ENCODE data around the gene RPS6KA2. TPM values are rescaled to one million over a fixed set of nuclear protein-coding genes. Genes with fewer than 3 reads are reported as not detected.

RPS6KA2 gene
- total and polyA plus RNA-seq, 2 donors (not counting 3 experiments of a cell fraction or from before 2014, with no cell fraction given): 54.5 to 75.8 TPM

DNA sequence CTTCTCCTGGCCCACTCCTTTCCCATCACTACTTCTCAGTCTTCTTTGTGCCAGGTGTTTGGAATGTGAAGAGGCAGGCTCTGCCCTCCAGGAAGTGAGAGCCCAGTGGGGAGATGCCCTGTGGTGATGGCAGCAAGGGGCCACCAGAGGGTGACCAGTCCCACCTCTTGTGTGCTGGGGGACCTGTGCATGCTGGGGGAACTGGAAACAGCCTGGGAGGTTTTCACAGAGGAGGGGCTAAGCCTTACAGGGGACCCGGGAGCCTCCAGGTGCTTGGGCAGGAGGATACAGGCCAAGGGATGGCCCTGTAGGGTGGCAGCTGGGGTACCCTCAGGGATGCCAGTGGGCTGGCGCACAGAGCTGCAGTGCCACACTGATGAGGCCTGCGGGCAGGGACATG is 112.9 kb downstream of the RPS6KA2 start:
- no peaks in the 10 kb centered on the region for H3K9me1 ChIP-seq (replicated peaks; ENCODE audit: control insufficient read depth, extremely low read depth, insufficient read depth, low read length)
- FAIRE-seq: no peak
- peaks cover 2 to 13% of the 10 kb centered on the region in 2 experiments for H3K36me3 ChIP-seq (ENCODE audit: control insufficient read depth in 2 of 2, extremely low read depth in 1 of 2, insufficient read depth in 2 of 2, low read length in 2 of 2)
- H3K4me1 ChIP-seq (ENCODE audit: control insufficient read depth, extremely low read depth, insufficient read depth, low read length): peaks cover 6% of the 10 kb centered on the region
- no peaks in the 10 kb centered on the region for H3K27me3 ChIP-seq (ENCODE audit: control insufficient read depth in 2 of 2, insufficient read depth in 2 of 2, low read length in 2 of 2)
- H2AFZ ChIP-seq (ENCODE audit: low read depth, low read length): no peak overlapping the region
- H3K4me3 ChIP-seq (replicated peaks in 1 of 3; ENCODE audit: insufficient read depth in 1 of 3, low read depth in 1 of 3, low read length in 3 of 3): no peak overlapping the region
- DNase-seq (ENCODE audit: low read depth, low spot score): no peak
- H3K9ac ChIP-seq (replicated peaks; ENCODE audit: extremely low read depth, insufficient read depth, low read length): no peak overlapping the region
- intact Hi-C loops (cut with micrococcal nuclease): loop anchor here (2.0 kb wide), 2 partner anchors 43 to 85 kb away; no protein-coding TSS in a partner anchor
- H4K20me1 ChIP-seq (replicated peaks; ENCODE audit: control insufficient read depth, extremely low read depth, insufficient read depth, low read length): no peaks in the 10 kb centered on the region
- no peaks in the 10 kb centered on the region for H3K9me3 ChIP-seq (replicated peaks; ENCODE audit: control insufficient read depth, insufficient read depth, low read length)
- no peak overlapping the region for H3K27ac ChIP-seq (ENCODE audit: insufficient read depth, low read depth, low read length)
- no TSS peak for BruUV-seq (replicated peaks)
- ChIA-PET POLR2A (no interaction called here), CTCF (interaction anchor here (0.6 to 1.7 kb wide), 4 partner anchors 25 to 193 kb away, joined by 3 to 12 read pairs (median 4); partner anchors contain the start of gene RPS6KA2)
- TF ChIP-seq POLR2AphosphoS5 (IDR thresholded peaks at IDR 0.05; ENCODE audit: insufficient read depth, low read depth, low read length): no peak
- TF ChIP-seq, protein P1, sequence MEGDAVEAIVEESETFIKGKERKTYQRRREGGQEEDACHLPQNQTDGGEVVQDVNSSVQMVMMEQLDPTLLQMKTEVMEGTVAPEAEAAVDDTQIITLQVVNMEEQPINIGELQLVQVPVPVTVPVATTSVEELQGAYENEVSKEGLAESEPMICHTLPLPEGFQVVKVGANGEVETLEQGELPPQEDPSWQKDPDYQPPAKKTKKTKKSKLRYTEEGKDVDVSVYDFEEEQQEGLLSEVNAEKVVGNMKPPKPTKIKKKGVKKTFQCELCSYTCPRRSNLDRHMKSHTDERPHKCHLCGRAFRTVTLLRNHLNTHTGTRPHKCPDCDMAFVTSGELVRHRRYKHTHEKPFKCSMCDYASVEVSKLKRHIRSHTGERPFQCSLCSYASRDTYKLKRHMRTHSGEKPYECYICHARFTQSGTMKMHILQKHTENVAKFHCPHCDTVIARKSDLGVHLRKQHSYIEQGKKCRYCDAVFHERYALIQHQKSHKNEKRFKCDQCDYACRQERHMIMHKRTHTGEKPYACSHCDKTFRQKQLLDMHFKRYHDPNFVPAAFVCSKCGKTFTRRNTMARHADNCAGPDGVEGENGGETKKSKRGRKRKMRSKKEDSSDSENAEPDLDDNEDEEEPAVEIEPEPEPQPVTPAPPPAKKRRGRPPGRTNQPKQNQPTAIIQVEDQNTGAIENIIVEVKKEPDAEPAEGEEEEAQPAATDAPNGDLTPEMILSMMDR (IDR thresholded peaks at IDR 0.05; ENCODE audit: extremely low read depth in 1 of 2, insufficient read depth in 1 of 2, low read depth in 1 of 2, low read length in 2 of 2): peak; percentile 12 to 35
- no peaks in the 10 kb centered on the region for H3K79me2 ChIP-seq (ENCODE audit: control insufficient read depth, insufficient read depth, low read length)
- H3K4me2 ChIP-seq (ENCODE audit: insufficient read depth, low read length): no peak overlapping the region
- dilution Hi-C loops (cut with MboI; ENCODE audit: extremely low pct_ligation_motif_present, low sequenced_read_pairs): no loop called here

DNA sequence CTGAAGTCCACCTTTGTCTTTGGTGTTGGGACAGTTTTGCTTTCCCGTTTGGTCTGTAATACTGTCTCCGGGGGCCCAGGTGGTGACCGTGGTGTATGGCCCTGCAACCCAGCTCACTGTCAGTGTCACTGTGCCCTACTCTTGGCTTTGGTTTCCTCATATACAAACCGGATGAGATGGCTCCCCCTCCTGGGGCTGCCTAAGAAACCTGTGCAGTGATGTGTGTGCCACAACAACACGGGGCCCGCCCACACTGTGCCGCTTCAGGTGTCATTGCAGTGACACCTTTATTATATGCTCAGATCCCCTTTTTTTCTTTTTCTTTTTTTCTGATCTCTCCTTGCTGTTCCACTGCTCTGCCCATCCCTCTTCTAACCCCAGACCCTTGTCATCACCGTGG is 114.5 kb downstream of the RPS6KA2 start:
- dilution Hi-C loops (cut with MboI; ENCODE audit: extremely low pct_ligation_motif_present, low sequenced_read_pairs) (no loop called here), intact Hi-C loops (cut with micrococcal nuclease) (no loop called here)
- ChIA-PET CTCF (no interaction called here), POLR2A (no interaction called here)
- Histone ChIP-seq H3K79me2 (ENCODE audit: control insufficient read depth, insufficient read depth, low read length) (no peaks in the 10 kb centered on the region), H3K9me3 (replicated peaks; ENCODE audit: control insufficient read depth, insufficient read depth, low read length) (no peaks in the 10 kb centered on the region), H3K9ac (replicated peaks; ENCODE audit: extremely low read depth, insufficient read depth, low read length) (no peak overlapping the region), H4K20me1 (replicated peaks; ENCODE audit: control insufficient read depth, extremely low read depth, insufficient read depth, low read length) (no peaks in the 10 kb centered on the region), H2AFZ (ENCODE audit: low read depth, low read length) (no peak overlapping the region), H3K4me2 (ENCODE audit: insufficient read depth, low read length) (no peak overlapping the region), H3K36me3 (ENCODE audit: control insufficient read depth in 2 of 2, extremely low read depth in 1 of 2, insufficient read depth in 2 of 2, low read length in 2 of 2) (peaks cover 8 to 26% of the 10 kb centered on the region in 2 experiments), H3K4me1 (ENCODE audit: control insufficient read depth, extremely low read depth, insufficient read depth, low read length) (peaks cover 6% of the 10 kb centered on the region), H3K4me3 (replicated peaks in 1 of 3; ENCODE audit: insufficient read depth in 1 of 3, low read depth in 1 of 3, low read length in 3 of 3) (no peak overlapping the region), H3K27me3 (ENCODE audit: control insufficient read depth in 2 of 2, insufficient read depth in 2 of 2, low read length in 2 of 2) (no peaks in the 10 kb centered on the region), H3K9me1 (replicated peaks; ENCODE audit: control insufficient read depth, extremely low read depth, insufficient read depth, low read length) (no peaks in the 10 kb centered on the region), H3K27ac (ENCODE audit: insufficient read depth, low read depth, low read length) (no peak overlapping the region)
- no peak for TF ChIP-seq GATA2 (IDR thresholded peaks at IDR 0.05; ENCODE audit: insufficient read depth, insufficient read length, low read depth, low read length)
- TF ChIP-seq, protein P1 (IDR thresholded peaks at IDR 0.05; ENCODE audit: extremely low read depth in 1 of 2, insufficient read depth in 1 of 2, low read depth in 1 of 2, low read length in 2 of 2): no peak
- no peak for TF ChIP-seq FOS (IDR thresholded peaks at IDR 0.05; ENCODE audit: borderline replicate concordance, insufficient read depth, low read length)
- no peak for TF ChIP-seq POLR2AphosphoS5 (IDR thresholded peaks at IDR 0.05; ENCODE audit: insufficient read depth, low read depth, low read length)
- TF ChIP-seq JUN (IDR thresholded peaks at IDR 0.05; ENCODE audit: borderline replicate concordance, insufficient read depth, insufficient read length, low read depth): no peak
- TF ChIP-seq MYC (IDR thresholded peaks at IDR 0.05; ENCODE audit: low read depth, low read length): no peak
- no peak for TF ChIP-seq POLR2A (IDR thresholded peaks at IDR 0.05; ENCODE audit: low read depth, low read length)
- TF ChIP-seq EZH2 (IDR thresholded peaks at IDR 0.05; ENCODE audit: borderline replicate concordance, low read depth, low read length, severe bottlenecking): no peak
- TF ChIP-seq, protein P2, sequence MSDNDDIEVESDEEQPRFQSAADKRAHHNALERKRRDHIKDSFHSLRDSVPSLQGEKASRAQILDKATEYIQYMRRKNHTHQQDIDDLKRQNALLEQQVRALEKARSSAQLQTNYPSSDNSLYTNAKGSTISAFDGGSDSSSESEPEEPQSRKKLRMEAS (IDR thresholded peaks at IDR 0.05; ENCODE audit: insufficient read depth, insufficient read length): no peak
- no TSS peak for BruUV-seq (replicated peaks)
- DNase-seq (ENCODE audit: low read depth, low spot score) (no peak), FAIRE-seq (no peak)

Data from endothelial cell of umbilical vein (primary cell).